Tibial nerve (tissue), 3 donors: ENCODE results near the gene CAB39.

Experiments
- EP300 ChIP-seq, 2 donors: sonication (generic); formaldehyde crosslinking; IDR thresholded peaks; one replicate each; pipeline ENCODE4 v1.6.1; 2017; ENCODE audit warnings: antibody characterized with exemption in 2 of 2, mild to moderate bottlenecking in 1 of 2
- POLR2A ChIP-seq, 2 donors: fragments of 450-650 bp; IDR thresholded peaks; one replicate each; pipeline ENCODE4 v1.6.1; 2017; ENCODE audit warnings: antibody characterized with exemption in 2 of 2, mild to moderate bottlenecking in 2 of 2, moderate library complexity in 2 of 2

DNA sequence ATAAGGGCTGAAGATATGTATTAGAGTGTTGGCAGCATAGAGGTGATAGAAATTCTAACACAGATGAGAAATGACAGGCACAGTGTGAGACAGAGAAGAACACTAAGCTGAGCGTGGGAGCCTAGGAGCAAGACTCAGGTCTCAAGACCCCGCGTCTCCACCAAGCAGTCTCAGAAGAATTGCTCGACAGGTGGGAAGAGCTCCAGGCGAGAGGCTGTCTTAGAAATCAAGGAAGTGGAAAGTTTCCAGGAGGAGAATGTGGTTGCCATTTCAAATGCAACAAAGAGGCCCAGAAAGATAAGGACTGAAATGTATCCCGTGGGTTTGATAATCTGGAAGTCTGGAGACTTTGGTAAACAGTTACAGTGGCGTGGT, 31.5 kb upstream of the CAB39 start:
- TF ChIP-seq POLR2A (IDR thresholded peaks at IDR 0.05) (no peak), EP300 (IDR thresholded peaks at IDR 0.05) (no peak)
